SH-SY5Y (cell line): ENCODE data around the gene SMAD9.

Experiments used
- GATA2 ChIP-seq: IDR thresholded peaks from 2 replicates; pipeline ENCODE4 v1.6.1; 2011; ENCODE audit warnings: mild to moderate bottlenecking, low read depth, low read length
- GATA3 ChIP-seq: IDR thresholded peaks from 2 replicates; pipeline ENCODE4 v1.6.1; 2011; ENCODE audit warnings: low read depth, mild to moderate bottlenecking, low read length, moderate library complexity

- TF ChIP-seq GATA3 (no peak), GATA2 (no peak)
These were observed 44.6 kb downstream of the SMAD9 start for GRCh38 chr13:36875431-36875830.
